ENCODE results near the gene TEX53.

The TEX53 gene

DNA sequence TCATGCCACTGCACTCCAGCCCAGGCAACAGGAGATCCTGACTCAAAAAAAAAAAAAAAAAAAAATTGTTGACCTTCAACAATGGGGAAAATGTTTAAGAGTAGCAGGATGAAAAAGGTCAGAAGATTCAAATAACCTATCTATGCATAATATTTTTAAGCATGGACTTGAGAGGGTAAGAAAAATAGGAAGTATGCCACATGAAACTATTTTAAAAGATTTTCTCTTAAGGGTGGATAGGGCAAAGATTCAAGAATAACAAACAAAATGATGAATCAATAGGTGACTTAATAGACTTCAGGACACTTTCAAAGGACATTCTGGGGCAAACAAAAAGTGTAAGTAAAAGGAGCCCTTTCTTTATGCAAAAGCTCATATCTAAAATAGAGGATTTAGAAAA, 21.2 kb upstream of the TEX53 start:
- DNase-seq = no peak

DNA sequence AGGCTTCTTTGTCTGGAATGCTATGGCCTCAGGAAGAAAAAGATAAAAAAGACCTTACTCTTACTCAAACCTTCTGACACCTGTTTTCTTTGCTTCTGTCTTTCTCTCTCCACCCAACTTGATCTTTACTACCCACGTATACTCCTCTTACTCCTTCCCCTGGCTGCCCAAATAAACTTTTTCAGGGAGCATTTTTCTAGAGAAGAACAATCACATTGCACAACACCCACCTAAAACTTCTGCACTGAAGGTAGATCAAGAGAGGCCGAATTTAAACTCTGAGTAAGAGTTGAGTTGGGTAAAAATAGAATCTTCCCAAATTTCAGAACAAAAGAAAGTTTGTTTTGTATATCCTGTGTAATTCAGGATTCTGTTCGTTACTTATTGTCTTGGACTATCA, 20.5 kb upstream of the TEX53 start:
- no peak for DNase-seq

DNA sequence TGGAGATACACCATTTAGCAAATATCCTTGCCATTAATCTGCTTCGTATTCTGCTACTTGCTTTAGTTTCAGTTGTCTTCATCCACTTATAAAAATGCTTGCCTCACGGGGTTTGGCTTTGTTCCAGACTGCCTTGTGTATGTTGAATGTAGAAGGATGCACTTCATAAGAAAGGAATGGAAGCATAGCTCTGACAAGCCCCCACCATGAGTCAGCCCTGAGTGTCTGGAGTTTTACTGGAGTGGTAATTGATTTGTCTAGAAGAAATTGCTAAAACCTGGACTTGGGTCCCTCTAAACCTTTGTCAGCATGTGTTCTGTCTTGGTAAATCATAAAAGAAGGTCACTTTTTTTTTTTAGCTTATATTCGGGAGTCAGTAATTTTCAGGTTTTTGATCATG, 19.8 kb upstream of the TEX53 start:
- DNase-seq = peak; percentile 85

DNA sequence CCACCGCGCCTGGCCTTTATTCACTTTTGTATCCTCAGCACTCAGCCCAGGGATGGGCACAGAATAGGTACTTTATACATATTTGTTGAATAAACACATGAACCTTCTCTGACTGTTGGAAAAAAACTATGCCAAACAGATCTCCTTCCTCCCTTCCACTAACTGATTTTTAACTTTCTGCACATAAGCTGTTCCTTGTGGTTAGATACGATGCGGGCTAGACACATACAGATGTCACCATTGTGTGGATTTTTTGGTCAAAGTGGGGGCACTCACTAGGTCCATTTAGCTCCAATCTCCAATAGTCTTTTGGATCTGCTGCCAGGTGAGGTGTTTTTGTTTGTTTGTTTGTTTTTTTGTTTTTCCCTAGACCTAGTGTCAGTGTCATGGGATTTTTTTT, 19.3 kb upstream of the TEX53 start:
- no peak for DNase-seq

DNA sequence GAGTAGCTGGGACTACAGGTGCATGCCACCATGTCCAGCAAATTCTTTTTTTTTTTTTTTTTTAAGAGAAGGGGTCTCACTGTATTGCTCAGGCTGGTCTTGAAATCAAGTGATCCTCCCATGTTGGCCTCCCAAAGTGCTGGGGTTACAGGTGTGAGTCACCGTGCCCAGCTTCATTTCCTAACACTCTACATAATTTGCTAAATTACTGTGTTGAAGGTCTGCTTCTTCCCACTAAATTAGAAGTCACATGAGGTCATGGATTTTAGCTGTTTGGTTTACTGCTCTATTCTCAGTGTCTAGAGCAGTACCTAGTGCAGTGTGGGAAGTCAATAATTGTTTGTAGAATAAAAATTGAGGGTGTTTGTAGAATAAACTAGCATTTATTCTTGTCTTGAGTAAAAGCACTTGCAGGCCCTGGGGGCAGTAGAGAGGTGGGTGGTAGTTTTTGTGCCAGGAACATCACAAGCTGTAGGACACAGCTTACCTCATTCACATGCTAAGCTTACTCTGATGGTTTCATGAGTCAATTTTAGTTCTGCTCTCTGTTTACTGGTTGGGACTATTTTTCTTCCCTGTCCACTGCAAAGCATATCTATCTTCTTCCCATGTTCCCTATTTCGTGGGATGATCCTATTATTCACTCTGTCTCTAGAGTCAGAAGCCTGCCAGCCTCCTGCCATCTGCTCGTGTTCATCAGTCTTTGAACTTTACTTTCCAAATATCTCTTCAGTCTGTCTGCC, 17.4 kb upstream of the TEX53 start:
- no peak for DNase-seq

DNA sequence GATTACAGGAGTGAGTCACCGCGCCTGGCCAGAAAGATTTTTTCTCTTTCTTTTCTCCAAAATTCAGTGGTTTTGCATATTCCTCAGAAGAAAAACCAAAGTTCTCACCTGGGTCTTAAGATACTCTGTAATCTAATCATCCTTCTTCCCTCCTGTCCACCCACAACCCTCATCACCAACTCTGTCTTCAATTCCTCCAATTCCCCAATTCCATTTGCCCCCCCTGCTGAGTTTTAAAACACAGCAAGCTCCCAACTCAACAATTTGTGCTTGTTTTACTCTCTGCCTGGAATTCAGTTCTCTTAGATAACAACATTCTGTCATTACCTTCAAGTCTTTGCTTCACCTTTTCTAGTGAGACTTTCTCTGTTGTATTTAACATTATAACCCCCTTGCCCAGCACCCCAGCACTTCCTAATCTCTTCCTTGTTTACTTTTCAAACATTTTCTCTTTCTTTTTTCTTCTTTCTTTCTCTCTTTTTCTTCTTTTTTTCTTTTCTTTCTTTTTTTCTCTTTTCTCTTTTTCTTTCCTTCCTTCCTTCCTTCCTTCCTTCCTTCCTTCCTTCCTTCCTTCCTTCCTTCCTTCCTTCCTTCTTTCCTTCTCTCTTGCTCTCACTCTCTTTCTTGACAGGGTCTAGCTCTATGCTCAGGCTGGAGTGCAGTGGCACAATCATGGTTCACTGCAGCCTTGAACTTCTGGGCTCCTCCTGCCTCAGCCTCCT, 16.6 kb upstream of the TEX53 start:
- no peak for DNase-seq

DNA sequence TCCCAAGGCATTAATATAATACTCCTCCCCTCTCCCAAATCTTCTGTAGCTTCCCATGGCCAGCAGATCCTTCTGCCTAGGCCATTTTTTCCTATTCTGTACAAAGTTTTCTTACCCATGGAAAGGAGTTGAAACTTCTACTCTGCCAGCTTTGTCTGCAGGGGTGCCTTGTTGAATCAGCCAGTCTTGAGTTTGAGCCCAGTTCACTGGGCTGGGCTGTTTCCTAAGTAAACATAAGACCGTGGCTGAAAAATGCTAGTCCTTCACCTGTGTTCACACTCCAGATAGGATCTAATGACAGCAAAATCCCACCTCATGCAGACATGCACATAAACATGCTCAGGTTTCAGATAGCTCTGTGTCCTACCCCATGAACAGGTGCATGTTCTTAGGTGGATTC, 14.0 kb upstream of the TEX53 start:
- DNase-seq = peak; percentile 27

DNA sequence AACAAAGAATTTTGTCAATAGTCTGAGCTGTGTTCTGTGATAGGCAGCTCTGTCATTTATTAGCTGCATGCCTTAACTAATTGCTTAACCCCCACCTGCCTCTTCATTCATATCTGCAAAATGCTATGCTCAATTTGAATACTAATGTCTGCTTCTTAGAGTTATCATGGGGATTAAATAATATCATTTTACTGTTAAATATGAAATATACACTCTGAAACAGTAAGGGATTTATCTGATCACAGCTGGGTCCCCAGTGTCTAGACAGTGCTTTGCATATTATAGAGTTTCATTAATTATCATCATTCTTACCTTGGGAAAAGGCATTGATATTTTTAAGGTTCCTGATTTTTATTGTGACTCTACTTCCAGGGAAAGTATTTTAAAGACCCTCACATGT, 12.4 kb upstream of the TEX53 start:
- DNase-seq = no peak

DNA sequence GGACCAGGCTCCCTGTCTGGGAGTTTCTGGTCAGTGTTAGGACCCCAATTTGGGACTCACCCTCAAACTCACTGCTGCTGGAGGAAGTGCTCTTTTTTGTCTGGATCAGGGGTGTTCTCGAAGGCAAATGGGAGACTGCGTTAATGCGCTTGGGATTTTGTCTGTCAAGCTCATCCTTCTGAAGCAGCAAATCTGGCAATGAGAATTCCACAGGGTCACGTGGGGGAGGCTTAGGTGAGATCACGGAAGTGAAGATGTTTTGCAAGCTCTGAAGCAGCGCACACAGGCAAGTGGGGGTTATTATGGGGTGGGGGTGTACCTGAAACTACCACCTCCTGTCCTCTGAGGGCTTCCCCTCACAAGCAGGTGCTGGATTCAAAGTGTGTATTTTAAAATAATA, 10.5 kb upstream of the TEX53 start:
- DNase-seq = no peak

DNA sequence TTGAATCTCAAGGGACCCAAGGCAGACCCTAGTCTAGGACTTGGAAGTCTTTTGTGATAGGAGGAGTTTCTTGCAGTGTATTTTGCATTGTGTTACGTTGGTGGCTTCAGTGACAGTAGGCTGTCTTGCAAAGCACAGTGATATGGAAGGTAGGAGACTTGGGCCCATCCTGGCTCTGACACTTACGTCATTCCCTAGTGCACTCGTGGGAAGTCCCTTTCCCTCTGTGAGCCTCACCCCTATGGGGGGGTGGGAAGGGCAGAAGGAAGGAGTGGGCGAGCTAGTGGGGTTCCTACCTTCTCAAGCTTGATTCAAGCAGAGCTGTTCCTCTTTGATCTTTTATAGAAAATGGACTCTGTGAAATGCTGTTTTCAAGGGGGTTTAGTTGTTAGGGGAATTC, 9.2 kb upstream of the TEX53 start:
- DNase-seq = no peak

DNA sequence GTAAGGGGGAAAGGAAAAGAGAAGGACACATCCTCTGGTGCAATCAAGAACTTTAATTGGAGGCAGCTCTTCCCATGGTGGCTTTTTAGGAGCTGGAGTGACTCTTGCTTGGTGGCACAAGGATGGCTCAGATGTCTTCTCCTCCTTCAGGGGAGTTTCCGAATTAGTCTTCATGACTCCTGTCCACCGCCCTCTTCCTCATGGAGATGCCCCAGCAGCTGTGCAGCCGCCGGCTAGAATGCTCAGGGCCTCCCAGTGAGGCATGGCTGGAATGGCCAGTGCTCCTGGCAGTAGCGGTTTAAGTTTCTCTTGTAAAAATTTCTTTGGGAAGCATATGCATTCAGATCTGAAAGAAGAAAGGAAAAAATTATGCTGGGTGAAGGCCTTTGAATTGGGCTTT, 8.8 kb upstream of the TEX53 start:
- DNase-seq = no peak

DNA sequence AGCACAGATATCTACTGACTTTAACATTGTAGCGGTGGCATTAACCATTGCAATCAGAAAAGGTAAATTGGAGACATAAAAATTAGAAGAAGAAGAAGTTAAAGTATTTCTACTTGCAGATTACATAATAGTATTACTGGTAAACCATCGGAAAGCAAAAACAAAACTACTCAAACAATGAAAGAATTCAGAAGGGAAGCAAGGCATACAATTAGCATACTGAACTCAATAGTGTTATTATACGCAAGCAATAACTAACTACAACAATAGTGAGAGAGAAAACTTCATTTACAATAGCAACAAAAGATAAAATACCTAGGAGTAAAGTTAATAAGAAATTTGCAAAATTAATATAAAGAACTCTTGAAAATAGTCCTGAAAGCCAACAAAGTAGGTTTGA, 6.6 kb upstream of the TEX53 start:
- DNase-seq = no peak

DNA sequence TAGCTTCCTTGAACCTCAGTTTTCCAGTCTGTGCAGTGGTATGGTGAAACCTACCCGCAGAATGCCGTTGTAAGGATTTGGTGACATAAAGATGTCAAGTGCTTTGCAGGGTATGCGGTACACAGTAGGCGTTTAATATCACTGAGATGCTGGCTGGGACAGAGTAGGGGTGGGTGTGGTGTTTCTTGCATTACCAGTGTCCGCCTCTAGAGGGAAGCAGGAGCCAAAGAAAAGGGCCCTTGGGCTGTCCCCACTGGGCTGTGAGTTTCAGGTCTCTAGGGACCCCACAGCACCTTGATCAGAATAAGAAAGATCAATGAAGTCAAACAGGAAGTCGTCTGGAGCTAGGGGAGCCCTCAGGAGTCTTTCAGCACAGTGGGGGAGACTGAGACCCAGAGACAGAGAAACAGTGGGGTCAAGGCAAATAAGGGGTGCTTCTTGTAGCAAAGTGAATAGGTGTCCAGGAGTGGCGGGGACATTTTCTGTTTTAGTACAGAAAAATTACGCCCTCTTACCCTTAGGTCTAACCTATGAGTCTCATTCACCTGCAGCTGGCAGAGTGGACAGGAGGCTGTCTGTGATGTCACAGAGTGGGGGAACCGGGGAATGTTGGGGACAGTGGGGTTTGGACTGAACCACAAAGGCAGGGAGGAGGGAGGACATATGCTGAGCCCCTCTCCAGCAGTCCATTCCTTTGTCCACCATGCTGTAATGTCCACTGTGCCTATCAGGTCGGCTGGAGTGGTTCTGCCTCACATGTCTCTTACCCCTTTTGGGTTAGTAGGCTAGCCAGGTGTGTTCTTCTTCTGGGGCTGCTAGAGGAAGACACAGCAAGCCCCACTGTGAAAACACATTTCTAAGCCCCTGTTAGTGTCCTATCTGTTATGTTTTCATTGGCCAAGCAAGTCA, 4.7 kb upstream of the TEX53 start:
- DNase-seq = peak; percentile 57

DNA sequence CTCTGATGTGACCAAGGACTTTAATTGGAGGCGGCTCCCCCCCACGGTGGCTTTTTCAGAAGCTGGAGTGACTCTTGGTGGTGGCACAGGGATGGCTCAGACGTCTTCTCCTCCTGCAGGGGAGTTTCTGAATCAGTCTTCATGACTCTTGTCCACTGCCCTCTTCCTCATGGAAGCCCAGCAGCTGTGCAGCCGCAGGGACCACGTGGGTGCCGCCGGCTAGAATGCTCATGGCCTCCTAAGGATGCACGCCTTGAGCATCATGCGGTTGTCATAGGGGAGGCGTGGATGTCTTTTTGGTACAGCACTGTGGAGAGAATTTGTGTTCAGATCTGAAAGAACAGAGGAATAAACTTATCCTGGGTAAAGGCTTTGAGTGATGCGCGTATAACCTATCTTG, 1.3 kb downstream of the TEX53 start:
- DNase-seq = no peak

DNA sequence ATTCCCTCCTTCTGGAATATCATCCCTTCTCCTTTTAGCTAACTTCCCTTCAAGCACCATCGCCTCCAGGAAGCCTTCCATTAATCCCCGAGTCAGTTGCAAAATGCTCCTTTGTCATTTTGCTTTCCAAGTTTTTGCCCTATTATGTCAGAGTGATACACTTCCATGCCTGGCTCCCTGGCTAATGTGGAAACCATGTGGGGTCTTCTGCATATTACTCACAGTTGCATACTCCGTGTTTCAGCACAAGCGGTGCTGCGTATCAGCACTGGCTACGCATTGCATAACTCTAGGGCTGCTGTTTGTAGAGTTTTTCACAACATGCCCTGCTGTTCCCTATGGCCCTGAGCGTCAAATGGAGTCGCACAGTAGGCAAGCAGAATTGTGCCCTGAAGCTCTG, 1.9 kb downstream of the TEX53 start:
- DNase-seq = no peak

DNA sequence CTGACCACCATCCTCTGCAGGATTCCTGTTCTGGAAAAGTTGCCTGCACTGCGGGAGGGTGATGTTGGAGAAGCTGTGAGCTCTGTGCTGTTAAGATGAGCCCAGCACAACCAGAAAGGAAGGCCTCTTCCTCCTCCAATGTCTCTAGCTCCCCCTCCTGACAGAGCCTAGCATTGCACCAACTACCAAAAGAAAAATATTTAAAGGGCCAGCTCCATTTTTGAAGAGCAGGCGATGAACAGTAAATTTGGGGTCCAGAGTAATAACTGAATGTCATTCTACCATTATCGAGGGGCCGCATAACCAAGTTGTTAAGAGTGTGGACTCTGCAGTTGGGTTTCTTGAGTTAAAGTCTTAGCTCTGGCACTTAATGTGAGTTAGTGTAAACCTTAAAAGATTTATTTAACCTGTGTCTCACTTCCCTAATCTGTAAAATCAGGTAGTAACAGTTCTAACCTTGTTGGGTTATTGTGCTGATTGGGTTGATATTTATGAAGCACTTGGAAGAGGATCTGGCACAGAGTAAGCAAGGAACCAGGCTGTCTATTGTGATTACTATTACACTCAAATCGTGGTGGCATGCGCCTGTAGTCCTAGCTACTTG, 3.9 kb downstream of the TEX53 start:
- DNase-seq = peak; percentile 62

DNA sequence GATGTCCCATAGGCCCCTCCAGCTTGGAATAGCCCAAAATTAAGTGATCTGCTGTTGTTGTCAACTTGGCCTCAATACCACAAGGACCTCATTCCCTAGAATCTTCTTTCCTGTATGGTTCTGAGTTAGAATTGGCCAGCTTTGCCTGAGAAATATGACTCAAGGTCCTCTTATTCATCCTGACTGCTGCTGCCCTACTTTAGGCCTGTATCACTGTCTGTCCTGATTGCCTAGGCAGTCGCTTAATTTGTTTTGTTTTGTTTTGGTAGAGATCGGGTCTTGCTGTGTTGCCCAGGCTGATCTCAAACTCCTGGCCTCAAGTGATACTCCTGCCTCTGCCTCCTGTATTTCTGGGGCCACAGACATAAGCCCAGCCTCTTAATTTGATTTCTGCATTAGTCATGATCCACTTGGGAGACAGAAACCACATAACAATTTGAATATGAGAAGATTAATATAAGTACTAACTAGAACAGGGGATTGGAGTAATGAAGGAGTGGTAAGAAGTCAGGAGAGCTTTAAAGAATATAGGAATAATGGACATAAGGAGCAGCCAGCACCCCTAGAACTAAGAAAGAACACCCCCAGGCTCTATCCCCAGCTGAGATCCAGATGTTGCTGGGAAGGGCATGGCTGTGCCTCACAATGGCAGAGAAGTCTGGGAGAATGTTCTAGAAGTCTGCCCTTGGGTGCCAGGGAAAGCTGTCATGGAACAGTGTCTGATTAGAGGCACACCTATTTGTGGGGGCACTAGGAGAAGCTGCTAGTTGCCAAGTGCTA, 4.6 kb downstream of the TEX53 start:
- DNase-seq = no peak

DNA sequence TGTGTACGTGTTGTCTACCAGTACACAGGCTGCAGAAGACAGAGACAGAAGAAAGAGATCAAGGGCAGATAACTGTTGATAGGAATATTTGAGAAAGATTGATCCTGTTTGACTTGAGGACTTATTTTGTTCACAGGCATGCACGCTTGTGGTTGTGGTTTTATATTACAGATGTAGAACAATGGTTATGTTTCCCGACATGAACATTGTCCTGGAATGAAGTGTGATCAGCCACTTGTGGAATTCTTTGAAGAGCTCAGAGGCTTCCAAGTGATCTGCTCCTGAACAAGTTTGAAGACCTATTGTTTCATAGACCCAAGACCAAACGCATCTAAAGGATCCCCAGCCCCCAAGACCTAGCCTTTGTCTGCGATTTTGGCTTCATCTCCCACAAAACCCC, 13.7 kb downstream of the TEX53 start:
- no peak for DNase-seq

DNA sequence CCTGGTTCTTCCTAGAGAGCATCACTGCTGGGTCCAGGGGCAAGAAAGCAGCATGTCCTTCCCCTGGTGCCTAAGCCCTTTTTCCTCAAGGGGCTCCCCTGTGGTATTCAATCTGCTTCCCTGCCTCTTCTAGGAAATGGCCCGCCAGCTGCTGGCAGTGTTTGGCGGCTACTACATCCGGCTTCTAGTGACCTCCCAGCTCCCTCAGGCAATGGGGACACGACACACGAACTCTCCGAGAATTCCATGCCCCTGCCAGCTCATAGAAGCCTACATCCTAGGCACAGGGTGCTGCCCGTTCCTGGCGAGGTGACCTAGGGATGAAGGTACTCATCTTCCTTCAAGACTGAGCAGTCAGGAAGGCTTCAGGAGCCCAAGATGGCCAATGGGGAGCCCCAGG, 14.6 kb downstream of the TEX53 start:
- DNase-seq = no peak

DNA sequence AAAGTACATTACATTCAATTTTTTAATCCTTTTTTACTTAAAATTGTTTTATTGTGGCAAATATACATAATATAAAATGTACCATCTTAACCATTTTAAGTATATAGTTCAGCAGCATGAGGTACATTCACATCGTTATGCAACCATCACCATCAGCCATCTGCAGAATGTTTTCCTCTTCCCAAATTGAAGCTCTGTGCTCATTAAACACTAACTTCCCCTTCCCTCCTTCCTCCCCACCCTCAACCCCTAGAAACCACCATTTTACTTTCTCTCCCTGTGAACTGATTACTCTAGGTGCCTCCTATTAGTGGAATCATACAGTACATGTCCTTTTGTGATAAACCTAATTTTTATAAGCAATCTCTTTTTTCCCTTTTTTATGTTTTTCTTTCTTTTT, 15.6 kb downstream of the TEX53 start:
- no peak for DNase-seq

DNA sequence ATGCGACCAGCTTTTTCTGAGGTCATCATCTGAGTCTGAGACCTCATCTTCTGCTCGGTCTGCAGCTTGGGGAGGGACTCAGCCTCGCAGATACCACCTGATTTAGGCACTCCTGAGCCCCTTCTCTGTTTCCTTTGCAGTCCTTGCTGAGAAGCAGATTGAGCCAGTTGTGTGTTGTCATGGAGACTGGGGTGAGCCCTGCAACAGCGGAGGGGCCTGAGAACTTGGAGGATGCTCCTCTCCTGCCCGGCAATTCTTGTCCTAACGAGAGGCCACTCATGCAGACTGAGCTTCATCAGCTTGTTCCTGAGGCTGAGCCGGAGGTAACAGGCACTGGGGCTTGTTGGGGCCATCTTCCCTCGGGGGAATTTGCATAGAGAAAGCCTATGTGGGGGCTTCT, 19.2 kb downstream of the TEX53 start:
- no peak for DNase-seq

DNA sequence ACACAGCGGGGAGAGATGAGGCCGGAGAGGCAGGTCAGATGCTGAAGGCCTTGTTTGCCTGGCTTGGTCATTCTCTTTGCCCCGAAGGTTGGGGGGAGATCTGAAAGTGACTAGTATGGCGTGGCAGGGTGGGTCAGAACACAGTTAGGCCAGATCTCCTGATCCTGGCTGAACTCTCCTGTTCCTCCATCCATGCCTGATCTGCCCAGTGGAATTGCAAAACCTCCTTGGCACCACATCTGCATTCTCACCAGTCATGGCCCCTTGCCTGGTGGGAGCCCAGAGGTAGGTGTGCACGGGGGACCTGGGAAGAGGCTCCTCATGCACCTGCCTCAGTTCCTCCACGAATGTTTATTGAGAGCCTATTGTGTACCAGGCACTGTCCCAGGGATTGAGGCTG, 23.2 kb downstream of the TEX53 start:
- no peak for DNase-seq
